ENCODE data around the gene ZEB2. TPM values are rescaled to one million over a fixed set of nuclear protein-coding genes. Genes with fewer than 3 reads are reported as not detected.
"Not testable (repeated sequence)": the region's sequence is repeated elsewhere in the genome, so short reads cannot be mapped to it uniquely, and the experiment has no call there.

Gene ZEB2
- total RNA-seq, 2 experiments from 2014 or later = 19.4 to 20.6 TPM

DNA sequence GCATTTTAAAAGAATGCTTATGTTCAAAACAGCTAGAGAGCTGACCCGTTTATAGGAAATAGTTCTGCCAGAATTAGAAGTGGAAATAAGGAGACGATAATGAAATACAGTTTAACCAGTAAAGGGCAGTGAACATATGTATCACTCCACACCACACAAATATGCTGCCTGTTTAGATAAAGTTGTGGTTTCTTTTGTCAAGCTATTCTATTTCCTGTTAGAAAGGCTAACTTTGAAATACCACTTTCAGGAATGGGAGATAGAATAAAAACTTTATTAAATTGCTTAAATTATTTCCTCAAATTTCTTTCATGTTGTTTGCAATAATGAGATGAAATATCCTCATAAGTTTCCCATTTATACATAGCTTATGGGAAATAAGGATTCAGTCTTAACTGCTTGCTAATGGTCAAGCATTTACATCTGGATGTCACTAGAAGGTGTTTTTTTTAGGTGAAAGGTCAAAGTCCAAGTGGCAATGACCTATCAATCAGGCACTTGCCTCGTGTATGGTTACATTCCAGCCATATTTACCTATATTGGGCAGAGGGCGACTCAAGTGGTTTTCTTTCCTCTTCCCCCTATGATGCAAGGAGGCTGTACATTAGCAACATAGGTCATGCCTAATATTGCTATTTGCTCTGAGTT, 148.9 kb downstream of the ZEB2 start:
- DNase-seq = no peak
- H3K4me1 Mint-ChIP-seq = peaks cover 30% of the 10 kb centered on the region
- POLR2A ChIA-PET = interaction anchor here (0.8 to 1.0 kb wide), 2 partner anchors 9 to 35 kb away, joined by 3 read pairs; no protein-coding TSS in a partner anchor

GRCh38 chr2:144369416-144369815, 150.5 kb downstream of the ZEB2 start:
- H3K9me3 Mint-ChIP-seq = no peaks in the 10 kb centered on the region
- ChIA-PET CTCF (no interaction called here), POLR2A (no interaction called here)
- no peak for DNase-seq
- H3K4me3 Mint-ChIP-seq = no peak overlapping the region
- H3K27ac Mint-ChIP-seq = no peak overlapping the region
- no peaks in the 10 kb centered on the region for H3K36me3 Mint-ChIP-seq (ENCODE audit: low read depth)
- H3K4me1 Mint-ChIP-seq = peaks cover 25% of the 10 kb centered on the region
- H3K27me3 Mint-ChIP-seq = no peaks in the 10 kb centered on the region

More for the DNA sequence above, 148.9 kb downstream of the ZEB2 start:
- Mint-ChIP-seq H3K9me3 (no peaks in the 10 kb centered on the region), H3K4me3 (no peak overlapping the region), H3K27me3 (no peaks in the 10 kb centered on the region), H3K27ac (no peak overlapping the region), H3K36me3 (ENCODE audit: low read depth) (no peaks in the 10 kb centered on the region)
- CTCF ChIA-PET = no interaction called here

GRCh38 chr2:144366825-144367429, 153.0 kb downstream of the ZEB2 start:
- no peaks in the 10 kb centered on the region for H3K36me3 Mint-ChIP-seq (ENCODE audit: low read depth)
- ChIA-PET CTCF (no interaction called here), POLR2A (no interaction called here)
- no peaks in the 10 kb centered on the region for H3K27me3 Mint-ChIP-seq
- peaks cover 12% of the 10 kb centered on the region for H3K4me1 Mint-ChIP-seq
- no peak overlapping the region for H3K4me3 Mint-ChIP-seq
- H3K9me3 Mint-ChIP-seq = no peaks in the 10 kb centered on the region
- no peak overlapping the region for H3K27ac Mint-ChIP-seq
- DNase-seq = no peak

DNA sequence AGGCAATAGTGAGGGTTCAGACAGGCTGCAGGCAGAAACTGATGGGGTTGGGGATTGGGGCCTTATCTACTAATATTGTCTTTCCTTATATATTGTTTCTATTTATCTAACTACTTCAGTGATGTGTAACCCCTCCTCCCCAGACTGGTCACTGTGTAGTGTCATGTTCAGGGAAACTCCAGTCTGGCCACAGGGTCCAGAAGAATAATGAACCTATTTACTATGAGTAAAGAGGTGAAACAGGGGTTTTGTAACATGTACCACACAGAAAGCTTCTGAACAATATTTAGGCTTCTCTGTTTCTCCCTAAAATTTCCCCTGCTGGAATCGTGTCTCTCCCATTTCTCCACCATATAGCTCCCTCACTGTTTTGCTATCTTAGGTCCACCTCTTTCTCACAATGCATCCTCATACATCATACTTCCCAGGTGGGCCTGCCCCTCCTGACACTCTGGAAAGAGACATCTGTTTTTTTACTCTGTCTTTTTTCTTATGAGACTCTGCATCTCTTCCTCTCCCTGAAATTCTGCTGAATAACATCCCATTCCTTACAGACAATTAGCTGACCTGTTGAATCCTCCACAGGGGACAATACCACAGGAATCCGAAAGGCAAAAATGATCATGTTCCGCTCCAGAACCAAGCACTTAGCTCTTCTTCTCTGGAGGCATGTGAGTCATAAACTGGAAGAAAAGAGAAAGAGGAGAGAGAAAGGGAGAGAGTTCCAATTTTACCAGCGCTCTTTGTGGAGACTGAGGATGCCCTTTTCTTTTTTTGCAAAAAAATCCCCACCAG, 154.8 kb downstream of the ZEB2 start:
- H3K9me3 Mint-ChIP-seq = no peaks in the 10 kb centered on the region
- ChIA-PET CTCF (no interaction called here), POLR2A (no interaction called here)
- H3K4me1 Mint-ChIP-seq = peaks cover 1% of the 10 kb centered on the region
- no peak overlapping the region for H3K4me3 Mint-ChIP-seq
- H3K27ac Mint-ChIP-seq = no peak overlapping the region
- no peak for DNase-seq
- no peaks in the 10 kb centered on the region for H3K27me3 Mint-ChIP-seq
- H3K36me3 Mint-ChIP-seq (ENCODE audit: low read depth) = no peaks in the 10 kb centered on the region

DNA sequence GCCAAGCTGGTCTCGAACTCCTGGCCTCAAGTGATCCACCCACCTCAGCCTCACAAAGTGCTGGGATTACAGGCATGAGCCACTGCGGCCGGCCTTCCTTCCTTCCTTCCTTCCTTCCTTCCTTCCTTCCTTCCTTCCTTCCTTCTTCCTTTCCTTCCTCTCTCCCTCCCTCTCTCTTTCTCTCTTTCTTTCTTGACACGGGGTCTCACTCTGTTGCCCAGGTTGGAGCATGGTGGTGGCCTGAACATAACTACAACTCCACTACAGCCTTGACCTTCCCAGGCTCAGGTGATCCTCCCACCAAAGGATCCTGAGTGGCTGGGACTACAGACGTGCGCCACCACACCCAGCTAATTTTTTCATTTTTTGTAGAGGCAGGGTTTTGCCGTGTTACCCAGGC, 155.7 kb downstream of the ZEB2 start:
- POLR2A ChIA-PET; H3K9me3 Mint-ChIP-seq; H3K4me1 Mint-ChIP-seq; H3K27ac Mint-ChIP-seq; H3K36me3 Mint-ChIP-seq (ENCODE audit: low read depth); H3K4me3 Mint-ChIP-seq; H3K27me3 Mint-ChIP-seq; DNase-seq; CTCF ChIA-PET: not testable (repeated sequence)

- Mint-ChIP-seq H3K36me3 (ENCODE audit: low read depth) (peaks cover 3% of the 10 kb centered on the region), H3K9me3 (no peaks in the 10 kb centered on the region), H3K4me3 (no peak overlapping the region), H3K27me3 (no peaks in the 10 kb centered on the region), H3K4me1 (peaks cover 23% of the 10 kb centered on the region), H3K27ac (no peak overlapping the region)
- no peak for DNase-seq
- ChIA-PET CTCF (no interaction called here), POLR2A (interaction anchor here (1.3 kb wide), 1 partner anchor 9 kb away, joined by 3 read pairs; no protein-coding TSS in a partner anchor)
Measured at GRCh38 chr2:144362401-144362800, 157.5 kb downstream of the ZEB2 start.

- POLR2A ChIA-PET = interaction anchor here (1.3 kb wide), 1 partner anchor 9 kb away, joined by 3 read pairs; no protein-coding TSS in a partner anchor
- Mint-ChIP-seq H3K27me3 (no peaks in the 10 kb centered on the region), H3K27ac (no peak overlapping the region)
Measured at GRCh38 chr2:144361742-144362141, 158.2 kb downstream of the ZEB2 start.

GRCh38 chr2:144359684-144360083, 160.2 kb downstream of the ZEB2 start:
- Mint-ChIP-seq H3K9me3 (no peaks in the 10 kb centered on the region), H3K27ac (peak overlapping the region; percentile 63), H3K27me3 (no peaks in the 10 kb centered on the region), H3K4me3 (no peak overlapping the region), H3K36me3 (ENCODE audit: low read depth) (peaks cover 8% of the 10 kb centered on the region), H3K4me1 (peaks cover 32% of the 10 kb centered on the region)
- ChIA-PET CTCF (interaction anchor here (1.3 kb wide), 1 partner anchor 27 kb away, joined by 3 read pairs; no protein-coding TSS in a partner anchor), POLR2A (interaction anchor here (1.6 kb wide), 1 partner anchor 27 kb away, joined by 4 read pairs; a partner anchor contains a TSS)
- DNase-seq = no peak

More at GRCh38 chr2:144361742-144362141, 158.2 kb downstream of the ZEB2 start:
- peaks cover 27% of the 10 kb centered on the region for H3K4me1 Mint-ChIP-seq
- H3K9me3 Mint-ChIP-seq = no peaks in the 10 kb centered on the region
- no peak for DNase-seq
- no peak overlapping the region for H3K4me3 Mint-ChIP-seq
- H3K36me3 Mint-ChIP-seq (ENCODE audit: low read depth) = peaks cover 3% of the 10 kb centered on the region
- CTCF ChIA-PET = no interaction called here

- Mint-ChIP-seq H3K9me3 (no peaks in the 10 kb centered on the region), H3K27me3 (no peaks in the 10 kb centered on the region), H3K27ac (peak overlapping the region; percentile 63), H3K4me1 (peaks cover 31% of the 10 kb centered on the region), H3K4me3 (no peak overlapping the region), H3K36me3 (ENCODE audit: low read depth) (peaks cover 8% of the 10 kb centered on the region)
- ChIA-PET CTCF (interaction anchor here (1.3 kb wide), 1 partner anchor 26 kb away, joined by 3 read pairs; no protein-coding TSS in a partner anchor), POLR2A (interaction anchor here (1.6 kb wide), 1 partner anchor 27 kb away, joined by 4 read pairs; a partner anchor contains a TSS)
- DNase-seq = no peak
Measured at GRCh38 chr2:144358979-144359541, 160.9 kb downstream of the ZEB2 start.

- H3K4me1 Mint-ChIP-seq = peaks cover 31% of the 10 kb centered on the region
- H3K27me3 Mint-ChIP-seq = no peaks in the 10 kb centered on the region
- H3K4me3 Mint-ChIP-seq = no peak overlapping the region
- DNase-seq = no peak
- POLR2A ChIA-PET = interaction anchor here (1.3 to 1.6 kb wide), 2 partner anchors 26 to 27 kb away, joined by 4 read pairs; a partner anchor contains a TSS
- CTCF ChIA-PET = interaction anchor here (1.3 kb wide), 1 partner anchor 26 kb away, joined by 3 read pairs; no protein-coding TSS in a partner anchor
- peak overlapping the region; percentile 63 for H3K27ac Mint-ChIP-seq
- peaks cover 8% of the 10 kb centered on the region for H3K36me3 Mint-ChIP-seq (ENCODE audit: low read depth)
- H3K9me3 Mint-ChIP-seq = no peaks in the 10 kb centered on the region
Measured at GRCh38 chr2:144358374-144358964, 161.4 kb downstream of the ZEB2 start.

DNA sequence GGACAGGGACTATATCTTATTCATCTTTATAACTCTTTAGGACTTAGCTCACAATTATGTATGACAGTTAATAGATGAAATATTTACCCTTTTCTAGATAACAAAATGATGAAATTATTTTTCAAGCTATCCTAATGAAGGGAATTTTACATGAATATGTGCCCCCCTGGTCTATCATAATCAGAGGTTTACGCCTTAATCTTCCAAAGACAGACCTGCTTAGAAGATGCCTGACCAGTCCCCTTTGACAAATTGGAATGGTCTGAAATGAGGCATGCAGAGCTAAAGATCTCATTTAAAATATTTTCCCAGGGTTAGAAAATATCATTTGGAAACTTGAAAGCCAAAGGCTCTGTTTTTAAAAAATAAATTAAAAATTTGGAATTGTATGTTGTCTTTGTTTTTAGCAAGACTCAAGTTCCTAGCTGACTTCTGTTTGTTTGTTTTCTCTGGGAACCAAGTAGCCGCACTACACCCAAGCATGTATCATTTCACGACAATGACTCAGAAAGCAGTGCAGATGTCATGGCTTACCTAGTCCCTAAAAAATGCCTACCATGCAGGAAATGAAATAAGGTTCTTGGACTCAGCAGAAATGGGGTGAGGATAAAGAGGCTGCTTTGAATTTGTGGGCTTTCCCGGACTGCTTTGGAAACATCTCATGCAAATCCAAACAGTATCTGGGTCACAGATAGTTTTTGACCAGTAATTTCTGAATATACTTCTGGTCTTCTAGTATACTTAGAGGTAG, 162.1 kb downstream of the ZEB2 start:
- H3K27ac Mint-ChIP-seq = peak overlapping the region; percentile 63

DNA sequence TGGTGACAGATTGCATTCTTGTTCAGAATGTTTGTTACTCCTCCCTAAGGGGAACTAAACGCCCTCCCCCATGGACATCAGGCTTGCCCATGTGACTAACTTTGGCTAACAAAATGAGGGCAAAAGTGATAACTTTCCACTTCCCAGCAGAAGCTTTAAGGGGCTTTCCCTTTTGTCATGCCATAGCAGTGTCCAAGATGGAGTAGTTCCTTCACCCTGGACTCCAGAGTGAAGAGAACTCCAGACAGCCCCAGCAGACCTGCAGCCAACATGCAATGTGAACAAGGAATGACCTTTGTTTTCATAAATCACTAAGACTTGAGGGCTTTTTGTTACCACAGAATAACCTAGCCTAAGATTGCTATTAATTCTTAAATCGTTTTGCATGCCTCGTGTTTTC, 163.5 kb downstream of the ZEB2 start:
- Mint-ChIP-seq H3K4me1 (peaks cover 31% of the 10 kb centered on the region), H3K9me3 (no peaks in the 10 kb centered on the region), H3K27me3 (no peaks in the 10 kb centered on the region), H3K27ac (no peak overlapping the region), H3K36me3 (ENCODE audit: low read depth) (peaks cover 8% of the 10 kb centered on the region), H3K4me3 (no peak overlapping the region)
- POLR2A ChIA-PET = no interaction called here
- DNase-seq = no peak
- CTCF ChIA-PET = interaction anchor here (1.9 kb wide), 1 partner anchor 9 kb away, joined by 5 read pairs; no protein-coding TSS in a partner anchor

More for the DNA sequence above, 162.1 kb downstream of the ZEB2 start:
- no peak overlapping the region for H3K4me3 Mint-ChIP-seq
- DNase-seq = peak; percentile 44
- peaks cover 8% of the 10 kb centered on the region for H3K36me3 Mint-ChIP-seq (ENCODE audit: low read depth)
- no peaks in the 10 kb centered on the region for H3K27me3 Mint-ChIP-seq
- POLR2A ChIA-PET = interaction anchor here (1.3 to 1.6 kb wide), 2 partner anchors 25 to 27 kb away, joined by 4 read pairs; a partner anchor contains a TSS
- H3K9me3 Mint-ChIP-seq = no peaks in the 10 kb centered on the region
- CTCF ChIA-PET = interaction anchor here (1.9 kb wide), 1 partner anchor 10 kb away, joined by 5 read pairs; no protein-coding TSS in a partner anchor
- peaks cover 31% of the 10 kb centered on the region for H3K4me1 Mint-ChIP-seq

All from activated CD4-positive, alpha-beta memory T cell treated with anti-CD3 and anti-CD28 coated beads, Interleukin-2, amount 10 ng/mL, durations not matched to agents 7 days and 5 days (primary cell).